Choroid plexus epithelial cell (primary cell): ENCODE results near the gene KRT31.

Experiments
- DNase-seq: peaks from one replicate; pipeline ENCODE4 v3.0.0-alpha.2; 2010; ENCODE audit warnings: low read depth
- H3K4me3 ChIP-seq: 2 replicates; pipeline ENCODE4 v1.5.1; 2011; ENCODE audit warnings: low read depth, mild to moderate bottlenecking, control low read depth, low read length, moderate library complexity
- TF ChIP-seq, protein P1 (sequence below): conservative IDR thresholded peaks from 2 replicates; pipeline ENCODE4 v1.5.1; 2011; ENCODE audit warnings: low read depth, mild to moderate bottlenecking, control low read depth, inconsistent platforms, low read length, moderate library complexity

The KRT31 gene

DNA sequence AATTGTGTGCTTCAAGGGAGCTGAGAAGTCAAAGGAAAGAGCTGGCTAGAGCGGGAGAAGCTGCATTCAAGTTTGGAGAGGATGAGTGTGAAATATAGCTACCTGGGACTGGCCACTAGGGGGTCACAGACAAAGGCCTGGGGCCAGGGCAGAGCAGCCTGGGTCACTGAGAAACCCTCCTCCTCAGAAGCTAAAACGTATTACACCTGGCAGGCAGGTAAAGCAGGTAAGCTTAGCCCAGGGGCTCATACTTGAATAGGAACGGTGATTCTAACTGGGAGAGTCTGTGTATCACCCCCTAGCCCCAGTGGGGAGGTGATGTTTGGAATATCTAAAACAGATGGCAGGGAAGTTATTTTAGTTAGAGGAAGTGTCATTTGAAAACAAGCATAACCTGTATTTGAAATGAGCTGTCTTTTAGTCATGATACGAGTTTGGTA is 20.2 kb upstream of the KRT31 start:
- TF ChIP-seq, protein P1, sequence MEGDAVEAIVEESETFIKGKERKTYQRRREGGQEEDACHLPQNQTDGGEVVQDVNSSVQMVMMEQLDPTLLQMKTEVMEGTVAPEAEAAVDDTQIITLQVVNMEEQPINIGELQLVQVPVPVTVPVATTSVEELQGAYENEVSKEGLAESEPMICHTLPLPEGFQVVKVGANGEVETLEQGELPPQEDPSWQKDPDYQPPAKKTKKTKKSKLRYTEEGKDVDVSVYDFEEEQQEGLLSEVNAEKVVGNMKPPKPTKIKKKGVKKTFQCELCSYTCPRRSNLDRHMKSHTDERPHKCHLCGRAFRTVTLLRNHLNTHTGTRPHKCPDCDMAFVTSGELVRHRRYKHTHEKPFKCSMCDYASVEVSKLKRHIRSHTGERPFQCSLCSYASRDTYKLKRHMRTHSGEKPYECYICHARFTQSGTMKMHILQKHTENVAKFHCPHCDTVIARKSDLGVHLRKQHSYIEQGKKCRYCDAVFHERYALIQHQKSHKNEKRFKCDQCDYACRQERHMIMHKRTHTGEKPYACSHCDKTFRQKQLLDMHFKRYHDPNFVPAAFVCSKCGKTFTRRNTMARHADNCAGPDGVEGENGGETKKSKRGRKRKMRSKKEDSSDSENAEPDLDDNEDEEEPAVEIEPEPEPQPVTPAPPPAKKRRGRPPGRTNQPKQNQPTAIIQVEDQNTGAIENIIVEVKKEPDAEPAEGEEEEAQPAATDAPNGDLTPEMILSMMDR = peak; percentile 17
- H3K4me3 ChIP-seq = no peak overlapping the region
- DNase-seq = no peak

DNA sequence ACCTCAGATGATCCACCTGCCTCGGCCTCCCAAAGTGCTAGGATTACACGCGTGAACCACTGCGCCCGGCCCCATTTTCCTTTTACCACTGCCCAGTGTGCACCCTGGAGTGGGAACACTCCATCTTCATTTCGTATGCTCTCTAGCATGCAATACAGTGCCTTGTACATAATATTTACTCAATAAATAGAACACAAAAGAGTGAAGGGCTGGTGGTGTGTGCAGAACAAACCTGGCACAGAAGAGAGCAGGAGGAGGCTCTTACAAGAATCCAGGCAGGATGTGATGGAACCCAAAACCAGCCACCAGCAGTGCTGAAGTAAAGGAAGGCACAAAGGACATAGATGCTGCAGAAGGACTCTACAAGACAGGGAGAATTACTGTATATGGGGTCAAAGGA is 19.7 kb upstream of the KRT31 start:
- TF ChIP-seq, protein P1 = no peak
- H3K4me3 ChIP-seq = no peak overlapping the region

DNA sequence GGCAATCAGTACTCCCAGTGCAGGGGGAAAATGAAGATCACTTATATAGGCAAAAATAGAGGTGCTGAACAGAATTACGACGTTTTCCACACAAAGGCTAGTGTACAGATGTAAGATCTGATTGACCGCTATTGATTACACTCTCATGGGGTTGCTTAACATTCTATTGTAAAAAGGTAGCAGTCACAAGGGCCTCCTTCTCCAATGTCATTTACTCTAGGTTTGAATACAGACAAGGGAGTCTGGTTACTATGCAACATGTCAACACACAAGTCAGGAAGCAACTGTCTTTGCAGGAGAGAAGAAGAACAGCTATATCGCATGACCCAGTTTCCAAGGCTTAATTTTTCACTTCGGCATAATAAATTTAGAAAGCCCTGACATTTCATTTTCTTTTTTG is 19.1 kb upstream of the KRT31 start:
- H3K4me3 ChIP-seq = no peak overlapping the region
- DNase-seq = peak; percentile 35
- TF ChIP-seq, protein P1 = no peak

More for the DNA sequence above, 19.7 kb upstream of the KRT31 start:
- DNase-seq = no peak

DNA sequence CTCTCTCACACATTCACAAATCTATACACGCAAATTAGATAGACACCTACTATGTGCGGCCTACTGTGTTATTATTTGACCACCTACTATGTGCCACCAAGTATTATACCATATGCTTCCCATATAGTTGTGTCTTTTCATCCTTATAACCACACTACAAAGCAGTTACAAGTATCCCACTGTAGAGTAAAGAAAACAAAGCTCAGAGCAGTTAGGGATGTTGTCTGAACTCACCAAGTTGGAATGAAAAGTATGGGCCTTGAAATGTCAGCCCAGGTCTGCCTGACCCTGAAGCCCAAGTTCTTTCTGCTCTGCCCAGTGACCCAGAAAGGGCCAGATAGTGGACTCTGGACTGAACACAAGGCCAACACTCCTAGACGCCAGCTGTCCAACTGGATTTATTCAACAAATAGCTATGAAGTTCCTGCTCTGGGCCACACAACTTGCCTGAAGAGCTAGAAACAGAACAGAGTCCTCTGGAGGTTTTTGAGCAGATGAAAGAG is 18.5 kb upstream of the KRT31 start:
- no peak overlapping the region for H3K4me3 ChIP-seq
- DNase-seq = peak; percentile 71
- TF ChIP-seq, protein P1 = no peak

DNA sequence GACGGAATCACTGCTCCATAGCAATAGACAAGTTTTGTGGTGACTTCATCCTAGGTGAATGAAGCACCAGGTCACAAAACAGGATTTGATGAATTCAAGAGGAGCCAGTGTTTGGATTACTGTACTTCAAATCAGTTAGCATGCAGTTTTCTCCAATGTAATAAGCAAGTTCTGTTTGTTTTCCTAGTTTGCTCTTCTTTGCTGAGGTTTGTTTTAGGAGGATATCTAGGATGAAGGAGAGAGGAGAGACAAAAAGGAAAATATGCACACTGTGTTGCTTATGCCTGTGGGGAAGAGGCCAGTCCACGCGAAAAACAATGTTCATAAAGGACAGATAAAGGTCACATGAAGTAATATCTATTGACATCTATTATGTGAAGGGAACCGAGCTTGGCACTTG is 18.0 kb upstream of the KRT31 start:
- DNase-seq = peak; percentile 9
- no peak overlapping the region for H3K4me3 ChIP-seq
- TF ChIP-seq, protein P1 = no peak

DNA sequence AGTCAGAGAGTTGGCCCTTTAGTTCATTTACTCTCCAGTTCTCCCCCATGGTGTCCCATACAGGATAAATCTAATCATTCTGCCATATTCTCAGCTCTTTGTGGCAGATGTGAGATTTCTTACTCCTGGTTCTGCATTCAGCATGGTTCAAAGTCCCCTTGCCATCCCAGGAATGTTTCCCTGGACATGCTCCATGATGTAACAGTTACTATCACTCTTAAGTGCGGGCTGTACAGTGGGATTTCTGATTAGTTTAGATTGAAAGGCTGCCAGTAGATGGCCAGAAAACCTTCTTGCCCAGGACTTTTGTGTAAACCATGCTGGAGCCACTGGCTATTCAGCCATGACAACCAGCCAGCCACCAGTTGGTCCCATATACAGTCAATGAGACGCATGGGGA is 16.6 kb upstream of the KRT31 start:
- no peak for DNase-seq
- no peak overlapping the region for H3K4me3 ChIP-seq
- TF ChIP-seq, protein P1 = no peak

DNA sequence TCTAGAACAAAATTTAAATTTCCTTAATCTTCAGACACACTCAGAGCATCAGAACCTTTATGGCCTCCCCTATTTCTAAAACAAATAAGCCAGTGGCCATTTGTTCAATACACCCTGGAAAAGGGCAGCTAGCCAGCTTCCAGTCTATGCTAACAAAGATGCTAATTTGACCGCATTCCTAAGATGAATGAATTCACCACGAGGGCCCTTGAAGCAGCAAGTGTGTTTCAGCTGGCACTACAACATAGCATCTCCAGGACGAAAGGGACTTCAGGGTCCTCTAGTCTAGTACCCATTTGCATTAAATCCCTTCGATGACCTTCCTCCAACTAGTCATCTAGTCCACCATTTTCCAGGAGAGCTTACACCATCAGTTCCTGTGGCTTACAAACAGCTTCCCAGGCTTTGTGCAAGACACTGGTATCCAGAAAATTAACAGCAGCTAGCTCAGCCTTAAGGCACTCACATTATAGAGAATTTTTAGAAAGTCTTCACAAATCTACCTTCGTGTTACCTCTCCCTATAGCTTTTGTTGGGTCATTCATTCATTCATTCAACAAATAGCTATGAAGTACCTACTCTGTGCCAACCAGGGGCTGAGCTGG is 16.0 kb upstream of the KRT31 start:
- H3K4me3 ChIP-seq = no peak overlapping the region
- TF ChIP-seq, protein P1 = no peak
- peak; percentile 13 for DNase-seq
